ENCODE data around the gene CANX.
"Not testable (repeated sequence)": the region's sequence is repeated elsewhere in the genome, so short reads cannot be mapped to it uniquely, and the experiment has no call there.

DNA sequence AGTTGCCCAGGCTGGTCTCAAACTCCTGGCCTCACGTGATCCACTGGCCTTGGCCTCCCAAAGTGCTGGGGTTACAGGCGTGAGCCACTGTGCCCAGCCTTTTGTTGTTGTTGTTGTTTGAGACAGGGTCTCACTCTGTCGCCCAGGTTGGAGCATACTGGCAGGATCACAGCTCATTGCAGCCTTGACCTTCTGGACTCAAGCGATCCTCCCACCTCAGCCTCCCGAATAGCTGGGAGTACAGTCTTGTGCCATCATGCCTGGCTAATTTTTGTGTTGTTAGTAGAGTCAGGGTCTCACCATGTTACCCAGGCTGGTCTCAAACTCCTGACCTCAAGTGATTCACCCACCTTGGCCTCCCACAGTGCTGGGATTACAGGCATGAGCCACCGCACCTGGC lies 37.1 kb upstream of the CANX start:
- not testable (repeated sequence) for TF ChIP-seq EZH2 (IDR thresholded peaks at IDR 0.05); POLR2AphosphoS5 (IDR thresholded peaks at IDR 0.05; ENCODE audit: borderline replicate concordance, low read depth, low read length)

Data from SK-N-MC (cell line).